ENCODE data around the gene TRPM2. TPM values are rescaled to one million over a fixed set of nuclear protein-coding genes. Genes with fewer than 3 reads are reported as not detected.

Gene TRPM2
- total RNA-seq, 4 donors from 2014 or later = 1.0 to 3.3 (median 3.1) TPM

GRCh38 chr21:44418108-44418875 lies 64.9 kb downstream of the TRPM2 start:
- no peaks in the 10 kb centered on the region for H3K36me3 ChIP-seq
- H3K4me1 ChIP-seq = no peaks in the 10 kb centered on the region
- H3K27ac ChIP-seq = no peak overlapping the region
- ATAC-seq = no peak
- no peak overlapping the region for H3K4me3 ChIP-seq
- H3K27me3 ChIP-seq = peaks cover 55% of the 10 kb centered on the region
- H3K9me3 ChIP-seq = no peaks in the 10 kb centered on the region
- TF ChIP-seq POLR2AphosphoS5 (IDR thresholded peaks at IDR 0.05) = no peak
- TF ChIP-seq POLR2A (IDR thresholded peaks at IDR 0.05) = no peak
- TF ChIP-seq, protein P1, sequence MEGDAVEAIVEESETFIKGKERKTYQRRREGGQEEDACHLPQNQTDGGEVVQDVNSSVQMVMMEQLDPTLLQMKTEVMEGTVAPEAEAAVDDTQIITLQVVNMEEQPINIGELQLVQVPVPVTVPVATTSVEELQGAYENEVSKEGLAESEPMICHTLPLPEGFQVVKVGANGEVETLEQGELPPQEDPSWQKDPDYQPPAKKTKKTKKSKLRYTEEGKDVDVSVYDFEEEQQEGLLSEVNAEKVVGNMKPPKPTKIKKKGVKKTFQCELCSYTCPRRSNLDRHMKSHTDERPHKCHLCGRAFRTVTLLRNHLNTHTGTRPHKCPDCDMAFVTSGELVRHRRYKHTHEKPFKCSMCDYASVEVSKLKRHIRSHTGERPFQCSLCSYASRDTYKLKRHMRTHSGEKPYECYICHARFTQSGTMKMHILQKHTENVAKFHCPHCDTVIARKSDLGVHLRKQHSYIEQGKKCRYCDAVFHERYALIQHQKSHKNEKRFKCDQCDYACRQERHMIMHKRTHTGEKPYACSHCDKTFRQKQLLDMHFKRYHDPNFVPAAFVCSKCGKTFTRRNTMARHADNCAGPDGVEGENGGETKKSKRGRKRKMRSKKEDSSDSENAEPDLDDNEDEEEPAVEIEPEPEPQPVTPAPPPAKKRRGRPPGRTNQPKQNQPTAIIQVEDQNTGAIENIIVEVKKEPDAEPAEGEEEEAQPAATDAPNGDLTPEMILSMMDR (IDR thresholded peaks at IDR 0.05) = no peak
- WGBS, 2 donors (ENCODE audit: low coverage in 1 of 2) = 100% methylated on average over 1 of the region's 25 CpGs; no CpG with 5 or more reads in 1 of the 2 donors

DNA sequence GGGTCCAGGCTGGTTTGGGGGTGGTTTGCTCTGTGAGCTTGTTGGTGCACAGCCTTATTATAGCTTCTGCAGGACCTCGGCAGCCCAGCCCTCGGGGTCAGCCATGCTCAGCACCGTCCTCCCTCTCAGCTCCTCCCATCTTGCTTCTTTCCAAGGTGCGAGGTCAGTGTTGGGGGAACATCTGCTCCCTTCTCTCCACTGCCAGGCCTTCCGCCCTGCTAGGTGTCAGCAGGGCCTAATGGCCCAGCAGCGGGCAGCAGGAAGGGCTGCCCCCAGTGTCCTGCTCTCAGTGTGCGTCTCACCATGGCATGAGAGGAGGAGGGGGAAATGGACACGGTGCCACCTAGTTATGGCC lies 65.4 kb downstream of the TRPM2 start:
- no peaks in the 10 kb centered on the region for H3K36me3 ChIP-seq
- H3K4me1 ChIP-seq = no peaks in the 10 kb centered on the region
- WGBS, 2 donors (ENCODE audit: low coverage in 1 of 2) = 100% methylated on average over 1 of the region's 8 CpGs; no CpG with 5 or more reads in 1 of the 2 donors
- H3K27ac ChIP-seq = no peak overlapping the region
- TF ChIP-seq, protein P1 (IDR thresholded peaks at IDR 0.05) = no peak
- TF ChIP-seq EP300 (IDR thresholded peaks at IDR 0.05) (no peak), POLR2A (IDR thresholded peaks at IDR 0.05) (no peak), POLR2AphosphoS5 (IDR thresholded peaks at IDR 0.05) (no peak)
- H3K9me3 ChIP-seq = no peaks in the 10 kb centered on the region
- no peak for ATAC-seq
- H3K27me3 ChIP-seq = peaks cover 50% of the 10 kb centered on the region
- no peak overlapping the region for H3K4me3 ChIP-seq

DNA sequence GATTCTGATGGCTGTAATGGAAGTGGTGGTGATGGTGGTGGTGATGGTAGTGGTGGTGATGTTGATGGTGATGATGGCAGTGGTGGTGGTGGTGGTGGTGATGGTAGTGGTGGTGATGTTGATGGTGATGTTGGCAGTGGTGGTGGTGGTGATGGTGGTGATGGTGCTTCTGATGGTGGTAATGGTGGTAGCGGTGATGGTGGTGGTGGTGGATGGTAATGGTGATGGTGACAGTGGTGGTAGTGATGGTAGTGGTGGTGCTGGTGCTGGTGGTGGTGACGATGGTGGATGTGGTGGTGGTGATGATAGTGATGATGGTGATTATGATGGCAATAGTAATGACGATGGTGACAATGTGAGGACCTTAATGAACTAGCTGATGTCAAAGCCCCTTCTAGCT lies 66.3 kb downstream of the TRPM2 start:
- no peak overlapping the region for H3K27ac ChIP-seq
- no peak for ATAC-seq
- H3K4me3 ChIP-seq = no peak overlapping the region
- no peaks in the 10 kb centered on the region for H3K36me3 ChIP-seq
- no peak for TF ChIP-seq POLR2A (IDR thresholded peaks at IDR 0.05)
- TF ChIP-seq, protein P1 (IDR thresholded peaks at IDR 0.05) = no peak
- no peak for TF ChIP-seq POLR2AphosphoS5 (IDR thresholded peaks at IDR 0.05)
- TF ChIP-seq EP300 (IDR thresholded peaks at IDR 0.05) = no peak
- H3K27me3 ChIP-seq = peaks cover 50% of the 10 kb centered on the region
- H3K9me3 ChIP-seq = no peaks in the 10 kb centered on the region
- no peaks in the 10 kb centered on the region for H3K4me1 ChIP-seq
- WGBS, 2 donors (ENCODE audit: low coverage in 1 of 2) = 85 to 87% methylated on average over 3 of the region's 3 CpGs

DNA sequence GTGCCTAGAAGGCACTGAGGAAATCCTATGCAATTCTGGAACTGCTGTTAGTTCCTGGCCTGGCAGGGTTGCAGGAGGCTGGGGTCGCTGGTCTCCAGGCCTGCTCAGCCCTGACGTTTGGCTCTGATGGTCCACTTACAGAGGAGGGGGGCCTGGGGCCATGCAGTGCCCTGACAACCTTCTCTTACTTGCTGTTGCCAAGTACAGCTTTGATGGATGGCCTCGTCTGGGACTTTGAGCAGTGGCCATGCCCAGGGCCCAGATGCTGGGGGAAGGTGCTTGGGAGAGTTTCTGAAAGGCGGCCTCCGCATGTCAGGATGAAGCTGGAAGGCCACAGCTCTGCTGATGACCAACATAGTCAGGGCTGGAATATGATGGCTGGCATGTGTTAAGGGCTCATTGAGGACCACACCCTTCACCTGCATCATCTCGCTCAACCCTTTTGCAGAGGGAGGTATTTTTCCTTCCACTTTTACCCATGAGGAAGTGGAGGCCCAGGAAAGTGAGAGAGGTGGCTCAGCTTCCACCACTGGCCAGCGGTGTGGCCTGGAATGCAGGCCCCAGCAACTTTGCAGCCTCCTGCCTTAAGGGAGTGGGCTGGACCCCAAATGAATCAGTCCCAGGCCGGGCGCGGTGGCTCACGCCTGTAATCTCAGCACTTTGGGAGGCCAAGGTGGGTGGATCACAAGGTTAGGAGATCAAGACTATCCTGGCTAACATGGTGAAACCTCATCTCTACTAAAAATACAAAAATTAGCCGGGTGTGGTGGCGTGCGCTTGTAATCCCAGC lies 67.2 kb downstream of the TRPM2 start:
- TF ChIP-seq EP300 (IDR thresholded peaks at IDR 0.05) = no peak
- TF ChIP-seq, protein P1 (IDR thresholded peaks at IDR 0.05) = no peak
- no peak for TF ChIP-seq POLR2A (IDR thresholded peaks at IDR 0.05)
- TF ChIP-seq POLR2AphosphoS5 (IDR thresholded peaks at IDR 0.05) = no peak
- 93% methylated on average over 5 of the region's 14 CpGs; no CpG with 5 or more reads in 1 of the 2 donors for WGBS, 2 donors (ENCODE audit: low coverage in 1 of 2)
- Histone ChIP-seq H3K36me3 (no peaks in the 10 kb centered on the region), H3K27me3 (peaks cover 50% of the 10 kb centered on the region), H3K4me3 (no peak overlapping the region), H3K4me1 (no peaks in the 10 kb centered on the region), H3K27ac (no peak overlapping the region), H3K9me3 (no peaks in the 10 kb centered on the region)
- no peak for ATAC-seq
